IMR-90 (cell line): Measurements from ENCODE around the gene TPX2. TPM values are rescaled to one million over a fixed set of nuclear protein-coding genes. Genes with fewer than 3 reads are reported as not detected.

Source experiments
- ATAC-seq: fragments of 200-7000 bp; cut with Tn5 transposase; 2 replicates; pipeline ENCODE4 v1.9.1; 2020; ENCODE audit warnings: low read depth, mild to moderate bottlenecking, moderate library complexity
- BruUV-seq: library from RNA; stranded (reverse); fragments of 400-500 nt; replicated peaks from 2 replicates; lab custom pipeline; 2021; lab: Mats Ljungman, UMichigan
- CTCF ChIA-PET: fragments of 300-600 bp; formaldehyde crosslinking; extraction: SDS; loops from one replicate; lab custom pipeline; 2021; ENCODE audit warnings: antibody characterized with exemption; lab: Yijun Ruan, JAX
- POLR2A ChIA-PET: fragments of 300-600 bp; sonication (Branson Sonifier 250); formaldehyde crosslinking; loops from one replicate; lab custom pipeline; 2022; ENCODE audit warnings: antibody characterized with exemption; ENCODE audit not compliant: unreplicated experiment; lab: Charles Lee
- DNase-seq: peaks from one replicate; pipeline ENCODE4 v3.0.0; 2013
- H2AFZ ChIP-seq: replicated peaks from 2 replicates; pipeline ENCODE3; 2013; ENCODE audit warnings: low read length, mild to moderate bottlenecking; ENCODE audit not compliant: poor library complexity
- H2AK5ac ChIP-seq: 2 replicates; pipeline ENCODE4 v1.6.1; 2013; ENCODE audit warnings: low read depth, low read length, inconsistent platforms
- H2AK9ac ChIP-seq: replicated peaks from 2 replicates; pipeline ENCODE3; 2013; ENCODE audit warnings: mild to moderate bottlenecking, low read depth, low read length, moderate library complexity; ENCODE audit not compliant: poor library complexity
- H2BK120ac ChIP-seq: 2 replicates; pipeline ENCODE4 v1.6.1; 2013; ENCODE audit warnings: low read depth, low read length, inconsistent platforms
- H2BK15ac ChIP-seq: 3 replicates; pipeline ENCODE4 v1.6.1; 2013; ENCODE audit warnings: low read depth, low read length, inconsistent platforms
- H2BK20ac ChIP-seq: 2 replicates; pipeline ENCODE4 v1.6.1; 2013; ENCODE audit warnings: low read depth, mild to moderate bottlenecking, inconsistent platforms, low read length, moderate library complexity
- H2BK5ac ChIP-seq: 2 replicates; pipeline ENCODE4 v1.6.1; 2013; ENCODE audit warnings: mild to moderate bottlenecking, low read depth, low read length, inconsistent platforms; ENCODE audit not compliant: poor library complexity, severe bottlenecking
- H3K14ac ChIP-seq: replicated peaks from 2 replicates; pipeline ENCODE4 v1.6.1; 2013; ENCODE audit warnings: low read depth, low read length, inconsistent platforms
- H3K18ac ChIP-seq: 2 replicates; pipeline ENCODE4 v1.6.1; 2013; ENCODE audit warnings: low read depth, low read length, control low read depth
- H3K23ac ChIP-seq: 2 replicates; pipeline ENCODE4 v1.6.1; 2013; ENCODE audit warnings: low read depth, low read length, inconsistent platforms
- H3K27ac ChIP-seq: 2 replicates; pipeline ENCODE4 v1.5.1; 2013; ENCODE audit warnings: mild to moderate bottlenecking, control low read depth, low read length; ENCODE audit not compliant: insufficient read depth
- H3K27me3 ChIP-seq: 2 replicates; pipeline ENCODE4 v1.6.1; 2013; ENCODE audit warnings: low read length; ENCODE audit not compliant: control insufficient read depth, insufficient read depth
- H3K36me3 ChIP-seq: 2 replicates; pipeline ENCODE4 v1.6.1; 2013; ENCODE audit warnings: low read length, mixed read lengths; ENCODE audit not compliant: control insufficient read depth, insufficient read depth
- H3K4ac ChIP-seq: 2 replicates; pipeline ENCODE4 v1.6.1; 2013; ENCODE audit warnings: low read depth, low read length, inconsistent platforms
- H3K4me1 ChIP-seq: 2 replicates; pipeline ENCODE4 v1.6.1; 2013; ENCODE audit warnings: low read length, mixed read lengths; ENCODE audit not compliant: control insufficient read depth, insufficient read depth
- H3K4me2 ChIP-seq: 2 replicates; pipeline ENCODE4 v1.6.1; 2013; ENCODE audit warnings: low read depth, mild to moderate bottlenecking, control low read depth, low read length, moderate library complexity
- H3K4me3 ChIP-seq: 2 replicates; pipeline ENCODE4 v1.5.1; 2013; ENCODE audit warnings: low read depth, mild to moderate bottlenecking, control low read depth, low read length, moderate library complexity; ENCODE audit not compliant: insufficient read depth
- H3K56ac ChIP-seq: 2 replicates; pipeline ENCODE4 v1.6.1; 2013; ENCODE audit warnings: low read length, inconsistent platforms; ENCODE audit not compliant: insufficient read depth; ENCODE audit errors: extremely low read depth
- H3K79me1 ChIP-seq, 2 experiments: 2 replicates each; pipeline ENCODE4 v1.6.1; 2013; ENCODE audit warnings: low read length in 2 of 2, inconsistent platforms in 1 of 2, low read depth in 1 of 2
- H3K9ac ChIP-seq: 2 replicates; pipeline ENCODE4 v1.6.1; 2013; ENCODE audit warnings: low read depth, low read length, control low read depth
- H3K9me1 ChIP-seq: 2 replicates; pipeline ENCODE4 v1.6.1; 2013; ENCODE audit warnings: low read length, inconsistent platforms; ENCODE audit not compliant: insufficient read depth
- H3K9me3 ChIP-seq: 2 replicates; pipeline ENCODE4 v1.6.1; 2013; ENCODE audit warnings: low read length; ENCODE audit not compliant: control insufficient read depth, insufficient read depth
- H4K20me1 ChIP-seq: 2 replicates; pipeline ENCODE4 v1.6.1; 2013; ENCODE audit warnings: low read length, inconsistent platforms; ENCODE audit not compliant: insufficient read depth
- H4K5ac ChIP-seq: 2 replicates; pipeline ENCODE4 v1.6.1; 2013; ENCODE audit warnings: mild to moderate bottlenecking, low read depth, low read length, control low read depth
- H4K8ac ChIP-seq, 2 experiments: 2 replicates each; pipeline ENCODE4 v1.6.1; 2013; ENCODE audit warnings: low read depth in 2 of 2, low read length in 2 of 2, control low read depth in 1 of 2, inconsistent platforms in 1 of 2
- H4K91ac ChIP-seq: 2 replicates; pipeline ENCODE4 v1.6.1; 2013; ENCODE audit warnings: low read depth, low read length, inconsistent platforms; ENCODE audit not compliant: insufficient read depth
- CTCF ChIP-seq: conservative IDR thresholded peaks from 2 replicates; pipeline ENCODE4 v1.5.1; 2012; ENCODE audit warnings: mild to moderate bottlenecking, low read depth, low read length, improper control_type of control experiment
- ELK1 ChIP-seq: fragments of 150-350 bp; IDR thresholded peaks from 2 replicates; pipeline ENCODE4 v1.6.1; 2016; ENCODE audit warnings: low read depth, mild to moderate bottlenecking, low read length, moderate library complexity, borderline replicate concordance
- NFE2L2 ChIP-seq: fragments of 150-350 bp; IDR thresholded peaks from 2 replicates; pipeline ENCODE4 v1.6.1; 2016; ENCODE audit warnings: low read depth, mild to moderate bottlenecking, low read length
- WGBS, 2 experiments: methylation state at CpG; one replicate each; pipeline versions ENCODE4 v1.1.5 to v1.1.7; 2013; ENCODE audit warnings: missing lambda C conversion rate in 2 of 2; ENCODE audit not compliant: insufficient read length in 1 of 2; ENCODE audit errors: extremely low coverage in 2 of 2; 5-methylcytosine and 5-hydroxymethylcytosine counted together
- dilution Hi-C: fragments of 300-500 bp; cut with HindIII; formaldehyde crosslinking; loops from one replicate; pipeline ENCODE4 v1.14.3; 2018; ENCODE audit warnings: low sequenced_read_pairs; ENCODE audit not compliant: unreplicated experiment
- in situ Hi-C: fragments of 300-500 bp; cut with MboI; formaldehyde crosslinking; loops from 3 replicates; pipeline ENCODE4 v1.14.3; 2019; ENCODE audit warnings: low sequenced_read_pairs, inconsistent platforms, mixed read lengths
- intact Hi-C: fragments of 100-400 bp; cut with micrococcal nuclease; formaldehyde crosslinking; loops from 2 replicates; pipeline ENCODE4 v1.10.0; 2022
- polyA plus RNA-seq, 3 experiments: library from polyadenylated mRNA; depleted of rRNA; stranded (reverse); fragments of >200 nt; gene quantifications; 2 replicates each; pipeline ENCODE4 v1.2.3, GENCODE V29; 2012; ENCODE audit warnings: low replicate concordance in 1 of 3
- total RNA-seq: library from RNA; depleted of rRNA; stranded (reverse); fragments of >200 nt; gene quantifications from 2 replicates; pipeline ENCODE4 v1.2.3, GENCODE V29; 2012

Gene TPX2
- total and polyA plus RNA-seq, 2 of the 4 experiments (the other 2 are of a cell fraction): 28.5 to 72.2 TPM

- no peak for DNase-seq
- no peak overlapping the region for H3K4me2 ChIP-seq
- no peak overlapping the region for H2BK5ac ChIP-seq
- dilution Hi-C loops (no loop called here), in situ Hi-C loops (loop anchor here (10.0 to 25.0 kb wide), 3 partner anchors 125 to 833 kb away; partner anchors contain the start of genes C20orf203 and PDRG1), intact Hi-C loops (no loop called here)
- no peaks in the 10 kb centered on the region for H3K36me3 ChIP-seq
- no peak overlapping the region for H2BK15ac ChIP-seq
- H2BK20ac ChIP-seq: no peak overlapping the region
- no peak overlapping the region for H3K14ac ChIP-seq
- peaks cover 8% of the 10 kb centered on the region for H3K27me3 ChIP-seq
- ChIA-PET CTCF (interaction anchor here (0.9 kb wide), 1 partner anchor 13 kb away, joined by 3 read pairs; no protein-coding TSS in a partner anchor), POLR2A (no interaction called here)
- H4K20me1 ChIP-seq: no peaks in the 10 kb centered on the region
- TF ChIP-seq CTCF (no peak), ELK1 (no peak), NFE2L2 (no peak)
- no peak overlapping the region for H3K56ac ChIP-seq
- BruUV-seq: no TSS peak
- H4K8ac ChIP-seq: no peak overlapping the region
- no peak overlapping the region for H2AK9ac ChIP-seq
- H3K9me3 ChIP-seq: no peaks in the 10 kb centered on the region
- H4K91ac ChIP-seq: no peak overlapping the region
- H3K9me1 ChIP-seq: peaks cover 3% of the 10 kb centered on the region; the same call in 1 of the 2 replicates
- no peak overlapping the region for H2BK120ac ChIP-seq
- no peak overlapping the region for H2AFZ ChIP-seq
- no peaks in the 10 kb centered on the region for H3K4me1 ChIP-seq
- no peak overlapping the region for H3K27ac ChIP-seq
- no peak for ATAC-seq
- H3K23ac ChIP-seq: no peak overlapping the region
- no peak overlapping the region for H2AK5ac ChIP-seq
- H3K9ac ChIP-seq: no peak overlapping the region
- H4K5ac ChIP-seq: no peak overlapping the region
- no peaks in the 10 kb centered on the region for H3K79me1 ChIP-seq
- no peak overlapping the region for H3K18ac ChIP-seq
- no peak overlapping the region for H3K4ac ChIP-seq
- H3K4me3 ChIP-seq: no peak overlapping the region
- 80% methylated on average over 1 of the region's 6 CpGs; no CpG with 5 or more reads in 1 of the 2 experiments for WGBS, 2 experiments
Measured at GRCh38 chr20:31829731-31830130, 90.6 kb downstream of the TPX2 start.
